CD4-positive, alpha-beta T cell (primary cell): ENCODE data around the gene HSD17B10. TPM values are rescaled to one million over a fixed set of nuclear protein-coding genes. Genes with fewer than 3 reads are reported as not detected.
A peak's percentile ranks its signal among the peaks of the same experiment; 100 is the strongest.

Source experiments
- ATAC-seq: fragments of 200-7000 bp; cut with Tn5 transposase; one replicate; pipeline ENCODE4 v1.10.0; 2022; ENCODE audit warnings: mild to moderate bottlenecking; ENCODE audit not compliant: poor library complexity
- CTCF ChIA-PET: fragments of 350-600 bp; sonication (Branson Sonifier 250); formaldehyde crosslinking; loops from one replicate; lab custom pipeline; 2021; ENCODE audit warnings: antibody characterized with exemption, inconsistent platforms; lab: Charles Lee
- POLR2A ChIA-PET: fragments of 350-600 bp; sonication (Branson Sonifier 250); formaldehyde crosslinking; loops from one replicate; lab custom pipeline; 2021; ENCODE audit warnings: antibody characterized with exemption, inconsistent platforms; lab: Charles Lee
- DNase-seq, 14 experiments: peaks; one replicate each; pipeline ENCODE4 v3.0.0-alpha.2; 2013 to 2020; ENCODE audit warnings: mixed read lengths in 2 of 14
- H3K27ac ChIP-seq, 2 donors: one replicate each; pipeline versions ENCODE4 v1.5.1 to v1.7.0; 2013; ENCODE audit warnings: low read length in 2 of 2, low read depth in 1 of 2, mild to moderate bottlenecking in 1 of 2
- H3K27me3 ChIP-seq, 2 experiments: 1 replicate in 1 of 2; 2 replicates in 1 of 2; pipeline versions ENCODE4 v1.6.1 to v1.7.0; 2013; ENCODE audit warnings: low read length in 2 of 2, control low read depth in 1 of 2, mild to moderate bottlenecking in 1 of 2, moderate library complexity in 1 of 2; ENCODE audit not compliant: insufficient read depth in 2 of 2, control insufficient read depth in 1 of 2
- H3K36me3 ChIP-seq: one replicate; pipeline ENCODE4 v1.6.1; 2013; ENCODE audit warnings: low read length, control low read depth; ENCODE audit not compliant: insufficient read depth
- H3K4me1 ChIP-seq: one replicate; pipeline ENCODE4 v1.6.1; 2013; ENCODE audit warnings: low read length, control low read depth; ENCODE audit not compliant: insufficient read depth
- H3K4me3 ChIP-seq: one replicate; pipeline ENCODE4 v1.5.1; 2013; ENCODE audit warnings: mild to moderate bottlenecking, low read length, moderate library complexity
- H3K9me3 ChIP-seq, 2 experiments: 1 replicate in 1 of 2; 2 replicates in 1 of 2; pipeline versions ENCODE4 v1.6.1 to v1.7.0; 2013; ENCODE audit warnings: low read length in 2 of 2, mild to moderate bottlenecking in 2 of 2, control low read depth in 1 of 2, moderate library complexity in 1 of 2; ENCODE audit not compliant: control insufficient read depth in 1 of 2, insufficient read depth in 1 of 2
- H3K27ac Mint-ChIP-seq: one replicate; pipeline ENCODE4 v1.8.0; 2020; ENCODE audit warnings: mixed read lengths
- H3K27me3 Mint-ChIP-seq: one replicate; pipeline ENCODE4 v1.8.0; 2021; ENCODE audit warnings: mixed read lengths
- H3K36me3 Mint-ChIP-seq: one replicate; pipeline ENCODE4 v1.8.0; 2021; ENCODE audit warnings: low read depth, mixed read lengths
- H3K4me1 Mint-ChIP-seq: one replicate; pipeline ENCODE4 v1.8.0; 2021; ENCODE audit warnings: low read depth, mixed read lengths
- H3K4me3 Mint-ChIP-seq: one replicate; pipeline ENCODE4 v1.8.0; 2020; ENCODE audit warnings: mild to moderate bottlenecking, mixed read lengths
- H3K9me3 Mint-ChIP-seq: one replicate; pipeline ENCODE4 v1.8.0; 2020; ENCODE audit warnings: mixed read lengths
- CTCF ChIP-seq: fragments of 200-600 bp; IDR thresholded peaks from one replicate; pipeline ENCODE4 v1.8.0; 2022; ENCODE audit warnings: antibody characterized with exemption, mild to moderate bottlenecking
- intact Hi-C, 2 experiments: fragments of 100-400 bp; cut with DNase I in 1 of 2; cut with micrococcal nuclease in 1 of 2; formaldehyde crosslinking; loops; one replicate each; pipeline versions ENCODE4 v1.15.1 to v1.9.0; 2023 to 2025; cut with DNase I, micrococcal nuclease
- total RNA-seq, 174 experiments: library from RNA in 2 of 174; stranded (reverse) in 2 of 174; gene quantifications; one replicate each; pipeline ENCODE4 v1.2.3 and lab custom pipeline; 2021 to 2026

The HSD17B10 gene
- total RNA-seq, 2 experiments from 2014 or later: 27.0 to 28.6 TPM

- intact Hi-C loops: no loop called here
- peak overlapping the region; percentile 58 for H3K4me3 Mint-ChIP-seq
- DNase-seq (peak in 2 of 14 experiments; percentile 17 to 18), ATAC-seq (no peak)
- no peaks in the 10 kb centered on the region for H3K9me3 Mint-ChIP-seq
- peaks cover 10% of the 10 kb centered on the region for H3K27me3 Mint-ChIP-seq
- ChIA-PET POLR2A (no interaction called here), CTCF (no interaction called here)
- no peaks in the 10 kb centered on the region for H3K36me3 ChIP-seq
- H3K27ac Mint-ChIP-seq: no peak overlapping the region
- no peak overlapping the region for H3K27ac ChIP-seq
- H3K27me3 ChIP-seq: peaks cover 0 to 2% of the 10 kb centered on the region in 2 experiments
- H3K9me3 ChIP-seq: no peaks in the 10 kb centered on the region
- no peaks in the 10 kb centered on the region for H3K36me3 Mint-ChIP-seq
- H3K4me3 ChIP-seq: peak overlapping the region; percentile 60
- peaks cover 6% of the 10 kb centered on the region for H3K4me1 Mint-ChIP-seq
- TF ChIP-seq CTCF: no peak
- H3K4me1 ChIP-seq: peaks cover 17% of the 10 kb centered on the region
Measured at GRCh38 chrX:53442322-53442631, 8.1 kb upstream of the HSD17B10 start.

GRCh38 chrX:53441531-53442321 lies 7.6 kb upstream of the HSD17B10 start:
- H3K27me3 ChIP-seq: peaks cover 0 to 2% of the 10 kb centered on the region in 2 experiments
- ATAC-seq: peak; percentile 76
- H3K4me1 Mint-ChIP-seq: peaks cover 6% of the 10 kb centered on the region
- H3K27me3 Mint-ChIP-seq: peaks cover 10% of the 10 kb centered on the region
- H3K9me3 ChIP-seq: no peaks in the 10 kb centered on the region
- intact Hi-C loops: no loop called here
- peak overlapping the region; percentile 79 for H3K4me3 Mint-ChIP-seq
- H3K4me3 ChIP-seq: peak overlapping the region; percentile 60
- no peaks in the 10 kb centered on the region for H3K36me3 ChIP-seq
- DNase-seq: peak; percentile 34 to 88 (median 64)
- no peaks in the 10 kb centered on the region for H3K36me3 Mint-ChIP-seq
- ChIA-PET POLR2A (no interaction called here), CTCF (interaction anchor here (1.7 kb wide), 1 partner anchor 129 kb away, joined by 4 read pairs; no protein-coding TSS in a partner anchor)
- TF ChIP-seq CTCF: no peak
- H3K27ac Mint-ChIP-seq: no peak overlapping the region
- H3K9me3 Mint-ChIP-seq: no peaks in the 10 kb centered on the region
- no peak overlapping the region for H3K27ac ChIP-seq
- H3K4me1 ChIP-seq: peaks cover 17% of the 10 kb centered on the region

- intact Hi-C loops: no loop called here
- TF ChIP-seq CTCF: no peak
- Histone ChIP-seq H3K27me3 (peaks cover 0 to 2% of the 10 kb centered on the region in 2 experiments), H3K36me3 (no peaks in the 10 kb centered on the region), H3K27ac (no peak overlapping the region), H3K9me3 (no peaks in the 10 kb centered on the region), H3K4me1 (peaks cover 22% of the 10 kb centered on the region), H3K4me3 (peak overlapping the region; percentile 60)
- ChIA-PET CTCF (interaction anchor here (0.6 to 1.7 kb wide), 2 partner anchors 16 to 128 kb away, joined by 4 to 6 read pairs; no protein-coding TSS in a partner anchor), POLR2A (no interaction called here)
- DNase-seq (peak in 5 of 14 experiments; percentile 6 to 51 (median 43)), ATAC-seq (peak; percentile 10)
- peaks cover 9% of the 10 kb centered on the region for H3K4me1 Mint-ChIP-seq
- no peaks in the 10 kb centered on the region for H3K9me3 Mint-ChIP-seq
- peak overlapping the region; percentile 79 for H3K4me3 Mint-ChIP-seq
- no peaks in the 10 kb centered on the region for H3K36me3 Mint-ChIP-seq
- no peak overlapping the region for H3K27ac Mint-ChIP-seq
- H3K27me3 Mint-ChIP-seq: peaks cover 10% of the 10 kb centered on the region
Measured at GRCh38 chrX:53440621-53441517, 6.7 kb upstream of the HSD17B10 start.
